Astrocyte (in vitro differentiated cells and primary cell): ENCODE results near the gene KLHL8. TPM values are rescaled to one million over a fixed set of nuclear protein-coding genes. Genes with fewer than 3 reads are reported as not detected.
A peak's percentile ranks its signal among the peaks of the same experiment; 100 is the strongest.

Source experiments
- DNase-seq: peaks from one replicate; pipeline ENCODE4 v3.0.0-alpha.2; 2010; ENCODE audit warnings: low read depth
- FAIRE-seq: peaks from 2 replicates; lab custom pipeline; 2011; peaks lifted over from hg19 to GRCh38; lab: Jason Lieb, UNC
- H2AFZ ChIP-seq: 2 replicates; pipeline ENCODE4 v1.6.0; 2012; ENCODE audit warnings: low read depth, low read length, inconsistent platforms
- H3K27ac ChIP-seq: 2 replicates; pipeline ENCODE4 v1.5.1; 2011; ENCODE audit warnings: low read depth, low read length, inconsistent platforms
- H3K27me3 ChIP-seq: 2 replicates; pipeline ENCODE4 v1.6.0; 2011; ENCODE audit warnings: low read length, inconsistent platforms; ENCODE audit not compliant: insufficient read depth
- H3K36me3 ChIP-seq: 2 replicates; pipeline ENCODE4 v1.5.1; 2011; ENCODE audit warnings: low read length, inconsistent platforms; ENCODE audit not compliant: insufficient read depth
- H3K4me1 ChIP-seq: 2 replicates; pipeline ENCODE4 v1.5.1; 2011; ENCODE audit warnings: low read length, inconsistent platforms; ENCODE audit not compliant: insufficient read depth
- H3K4me2 ChIP-seq: 2 replicates; pipeline ENCODE4 v1.6.0; 2012; ENCODE audit warnings: low read length, inconsistent platforms
- H3K4me3 ChIP-seq: 2 replicates; pipeline ENCODE4 v1.5.1; 2011; ENCODE audit warnings: low read depth, mild to moderate bottlenecking, low read length, inconsistent platforms; ENCODE audit not compliant: insufficient read depth
- H3K79me2 ChIP-seq: 2 replicates; pipeline ENCODE4 v1.6.0; 2012; ENCODE audit warnings: mild to moderate bottlenecking, low read length, inconsistent platforms; ENCODE audit not compliant: insufficient read depth
- H3K9ac ChIP-seq: 2 replicates; pipeline ENCODE4 v1.6.0; 2012; ENCODE audit warnings: mild to moderate bottlenecking, low read length, inconsistent platforms
- H3K9me3 ChIP-seq: 2 replicates; pipeline ENCODE4 v1.5.1; 2012; ENCODE audit warnings: low read depth, mild to moderate bottlenecking, low read length, inconsistent platforms; ENCODE audit not compliant: insufficient read depth
- H4K20me1 ChIP-seq: 2 replicates; pipeline ENCODE4 v1.6.0; 2012; ENCODE audit warnings: low read length, inconsistent platforms; ENCODE audit not compliant: insufficient read depth
- H3K27ac Mint-ChIP-seq: one replicate; pipeline ENCODE4 v1.8.0; 2021; ENCODE audit warnings: mild to moderate bottlenecking, mixed read lengths; ENCODE audit not compliant: unreplicated experiment
- H3K27me3 Mint-ChIP-seq: one replicate; pipeline ENCODE4 v1.8.0; 2021; ENCODE audit warnings: low read depth, mixed read lengths; ENCODE audit not compliant: unreplicated experiment
- H3K36me3 Mint-ChIP-seq: one replicate; pipeline ENCODE4 v1.8.0; 2021; ENCODE audit warnings: low read depth, mixed read lengths; ENCODE audit not compliant: unreplicated experiment
- H3K4me1 Mint-ChIP-seq: one replicate; pipeline ENCODE4 v1.8.0; 2021; ENCODE audit warnings: low read depth, mixed read lengths; ENCODE audit not compliant: unreplicated experiment
- H3K4me3 Mint-ChIP-seq: one replicate; pipeline ENCODE4 v1.8.0; 2021; ENCODE audit warnings: mild to moderate bottlenecking, moderate library complexity, mixed read lengths; ENCODE audit not compliant: unreplicated experiment
- H3K9me3 Mint-ChIP-seq: one replicate; pipeline ENCODE4 v1.8.0; 2021; ENCODE audit warnings: mild to moderate bottlenecking, mixed read lengths; ENCODE audit not compliant: unreplicated experiment
- EZH2 ChIP-seq: IDR thresholded peaks from 2 replicates; pipeline ENCODE4 v1.6.1; 2012; ENCODE audit warnings: mild to moderate bottlenecking, low read length, inconsistent platforms; ENCODE audit not compliant: insufficient read depth
- total RNA-seq: library from RNA; stranded (reverse); gene quantifications from 2 replicates; pipeline ENCODE4 v1.2.1, GENCODE V29; 2021
- TF ChIP-seq, protein P1 (sequence below): IDR thresholded peaks from 2 replicates; pipeline ENCODE4 v1.5.1; 2011; ENCODE audit warnings: low read depth, mild to moderate bottlenecking, inconsistent platforms, low read length, moderate library complexity; ENCODE audit not compliant: insufficient read depth

KLHL8 gene
- total RNA-seq, 1 donor from 2014 or later, result 11.8 TPM

DNA sequence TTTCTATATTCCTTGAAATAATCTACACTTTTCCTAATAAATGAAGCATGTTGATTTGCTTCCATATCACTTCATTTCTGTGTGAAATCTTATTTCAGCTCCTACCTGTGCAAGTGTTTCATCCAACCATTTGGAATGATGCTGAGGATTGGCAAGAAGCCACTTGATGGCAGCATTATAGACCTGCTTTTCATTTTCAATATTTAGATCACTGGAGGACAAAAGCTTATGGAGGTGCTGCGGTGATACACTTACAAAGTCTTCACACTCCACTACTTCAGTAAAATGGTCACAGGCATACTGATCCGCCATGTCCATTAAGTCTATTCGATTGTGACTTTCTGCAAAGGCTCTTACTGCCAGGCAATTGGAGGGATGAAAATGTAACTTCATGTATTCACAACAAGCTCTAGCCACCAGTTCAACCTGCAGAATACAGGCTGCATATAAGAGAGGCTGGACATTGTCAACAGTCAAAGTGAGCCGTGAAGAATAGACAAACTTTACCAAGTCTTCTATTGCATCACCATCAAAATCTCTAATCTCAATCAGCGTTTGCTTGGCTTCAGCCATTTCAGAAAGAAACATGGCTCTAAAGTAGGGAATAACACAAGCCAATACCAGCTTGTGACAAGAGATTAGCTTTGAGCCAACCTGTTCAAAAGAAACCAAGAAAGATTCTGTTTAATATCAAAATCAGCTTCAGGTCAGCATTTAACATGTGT is 35.1 kb downstream of the KLHL8 start:
- Mint-ChIP-seq H3K4me1 (no peaks in the 10 kb centered on the region), H3K9me3 (no peaks in the 10 kb centered on the region), H3K4me3 (no peak overlapping the region), H3K27me3 (no peaks in the 10 kb centered on the region), H3K27ac (no peak overlapping the region), H3K36me3 (no peaks in the 10 kb centered on the region)
- Histone ChIP-seq H3K9ac (no peak overlapping the region), H3K4me1 (no peaks in the 10 kb centered on the region), H3K79me2 (no peaks in the 10 kb centered on the region), H3K27me3 (no peaks in the 10 kb centered on the region), H4K20me1 (peaks cover 4% of the 10 kb centered on the region), H3K36me3 (no peaks in the 10 kb centered on the region), H3K27ac (no peak overlapping the region), H3K9me3 (no peaks in the 10 kb centered on the region), H3K4me2 (no peak overlapping the region), H2AFZ (no peak overlapping the region), H3K4me3 (no peak overlapping the region)
- FAIRE-seq (no peak), DNase-seq (no peak)
- TF ChIP-seq, protein P1, sequence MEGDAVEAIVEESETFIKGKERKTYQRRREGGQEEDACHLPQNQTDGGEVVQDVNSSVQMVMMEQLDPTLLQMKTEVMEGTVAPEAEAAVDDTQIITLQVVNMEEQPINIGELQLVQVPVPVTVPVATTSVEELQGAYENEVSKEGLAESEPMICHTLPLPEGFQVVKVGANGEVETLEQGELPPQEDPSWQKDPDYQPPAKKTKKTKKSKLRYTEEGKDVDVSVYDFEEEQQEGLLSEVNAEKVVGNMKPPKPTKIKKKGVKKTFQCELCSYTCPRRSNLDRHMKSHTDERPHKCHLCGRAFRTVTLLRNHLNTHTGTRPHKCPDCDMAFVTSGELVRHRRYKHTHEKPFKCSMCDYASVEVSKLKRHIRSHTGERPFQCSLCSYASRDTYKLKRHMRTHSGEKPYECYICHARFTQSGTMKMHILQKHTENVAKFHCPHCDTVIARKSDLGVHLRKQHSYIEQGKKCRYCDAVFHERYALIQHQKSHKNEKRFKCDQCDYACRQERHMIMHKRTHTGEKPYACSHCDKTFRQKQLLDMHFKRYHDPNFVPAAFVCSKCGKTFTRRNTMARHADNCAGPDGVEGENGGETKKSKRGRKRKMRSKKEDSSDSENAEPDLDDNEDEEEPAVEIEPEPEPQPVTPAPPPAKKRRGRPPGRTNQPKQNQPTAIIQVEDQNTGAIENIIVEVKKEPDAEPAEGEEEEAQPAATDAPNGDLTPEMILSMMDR, result no peak
- no peak for TF ChIP-seq EZH2

DNA sequence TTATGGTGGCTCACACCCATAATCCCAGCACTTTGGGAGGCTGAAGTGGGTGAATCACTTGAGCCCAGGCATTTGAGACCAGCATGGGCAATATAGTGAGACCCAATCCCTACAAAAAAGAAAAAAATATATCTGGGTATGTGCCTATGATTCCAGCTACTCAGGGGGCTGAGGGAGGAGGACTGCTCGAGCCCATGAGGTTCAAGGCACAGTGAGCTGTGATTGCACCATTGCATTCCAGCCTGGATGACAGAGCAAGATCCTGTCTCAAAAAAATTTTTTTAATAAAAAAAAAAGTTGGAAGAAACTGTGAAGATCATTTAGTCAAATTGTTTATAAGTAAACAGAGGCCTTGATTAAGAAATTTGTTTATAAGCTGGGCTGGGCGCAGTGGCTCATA is 39.7 kb downstream of the KLHL8 start:
- no peak overlapping the region for H3K27ac Mint-ChIP-seq
- no peaks in the 10 kb centered on the region for H3K27me3 Mint-ChIP-seq
- no peaks in the 10 kb centered on the region for H3K36me3 Mint-ChIP-seq
- peaks cover 4% of the 10 kb centered on the region for H4K20me1 ChIP-seq
- no peak for TF ChIP-seq EZH2
- TF ChIP-seq, protein P1, result no peak
- no peak overlapping the region for H3K27ac ChIP-seq
- no peaks in the 10 kb centered on the region for H3K79me2 ChIP-seq
- no peaks in the 10 kb centered on the region for H3K36me3 ChIP-seq
- H3K4me3 Mint-ChIP-seq, result no peak overlapping the region
- no peak for DNase-seq
- no peak overlapping the region for H2AFZ ChIP-seq
- no peak overlapping the region for H3K4me2 ChIP-seq
- H3K4me1 Mint-ChIP-seq, result no peaks in the 10 kb centered on the region
- H3K9ac ChIP-seq, result no peak overlapping the region
- H3K4me3 ChIP-seq, result no peak overlapping the region
- no peaks in the 10 kb centered on the region for H3K27me3 ChIP-seq
- FAIRE-seq, result no peak
- H3K4me1 ChIP-seq, result no peaks in the 10 kb centered on the region
- no peaks in the 10 kb centered on the region for H3K9me3 ChIP-seq
- H3K9me3 Mint-ChIP-seq, result no peaks in the 10 kb centered on the region

DNA sequence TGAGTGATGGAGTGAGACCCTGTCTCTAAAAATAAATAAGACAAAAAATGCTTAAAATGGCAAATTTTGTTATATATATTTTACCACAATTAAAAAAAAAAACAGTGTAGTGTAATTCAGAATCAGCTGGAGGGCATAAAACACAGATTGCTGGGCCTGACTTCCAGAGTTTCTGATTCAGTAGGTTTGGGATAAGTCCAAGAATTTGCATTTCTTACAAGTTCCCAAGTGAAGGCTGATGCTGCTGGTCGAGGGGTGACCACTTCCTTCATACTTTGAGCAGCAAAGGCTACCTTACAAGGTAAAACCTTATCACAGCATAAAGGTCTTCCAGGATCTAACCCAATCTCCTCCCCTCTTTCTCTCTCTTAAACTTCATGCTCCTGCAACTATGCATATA is 40.7 kb downstream of the KLHL8 start:
- Histone ChIP-seq H4K20me1 (no peaks in the 10 kb centered on the region), H3K4me2 (no peak overlapping the region), H3K9ac (no peak overlapping the region), H2AFZ (no peak overlapping the region), H3K9me3 (no peaks in the 10 kb centered on the region), H3K27me3 (no peaks in the 10 kb centered on the region), H3K36me3 (no peaks in the 10 kb centered on the region), H3K79me2 (no peaks in the 10 kb centered on the region), H3K4me3 (no peak overlapping the region), H3K4me1 (no peaks in the 10 kb centered on the region), H3K27ac (no peak overlapping the region)
- Mint-ChIP-seq H3K27me3 (no peaks in the 10 kb centered on the region), H3K4me3 (no peak overlapping the region), H3K4me1 (no peaks in the 10 kb centered on the region), H3K27ac (no peak overlapping the region), H3K36me3 (no peaks in the 10 kb centered on the region), H3K9me3 (no peaks in the 10 kb centered on the region)
- TF ChIP-seq EZH2, result no peak
- TF ChIP-seq, protein P1, result no peak
- DNase-seq, result peak; percentile 72
- FAIRE-seq, result no peak
